Measurements from ENCODE around the gene CDH5.

DNA sequence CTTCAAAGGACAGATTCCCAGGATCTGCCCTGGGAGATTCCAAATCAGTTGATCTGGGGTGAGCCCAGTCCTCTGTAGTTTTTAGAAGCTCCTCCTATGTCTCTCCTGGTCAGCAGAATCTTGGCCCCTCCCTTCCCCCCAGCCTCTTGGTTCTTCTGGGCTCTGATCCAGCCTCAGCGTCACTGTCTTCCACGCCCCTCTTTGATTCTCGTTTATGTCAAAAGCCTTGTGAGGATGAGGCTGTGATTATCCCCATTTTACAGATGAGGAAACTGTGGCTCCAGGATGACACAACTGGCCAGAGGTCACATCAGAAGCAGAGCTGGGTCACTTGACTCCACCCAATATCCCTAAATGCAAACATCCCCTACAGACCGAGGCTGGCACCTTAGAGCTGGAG, 840 bp upstream of the CDH5 start:
- TF ChIP-seq, protein P1, sequence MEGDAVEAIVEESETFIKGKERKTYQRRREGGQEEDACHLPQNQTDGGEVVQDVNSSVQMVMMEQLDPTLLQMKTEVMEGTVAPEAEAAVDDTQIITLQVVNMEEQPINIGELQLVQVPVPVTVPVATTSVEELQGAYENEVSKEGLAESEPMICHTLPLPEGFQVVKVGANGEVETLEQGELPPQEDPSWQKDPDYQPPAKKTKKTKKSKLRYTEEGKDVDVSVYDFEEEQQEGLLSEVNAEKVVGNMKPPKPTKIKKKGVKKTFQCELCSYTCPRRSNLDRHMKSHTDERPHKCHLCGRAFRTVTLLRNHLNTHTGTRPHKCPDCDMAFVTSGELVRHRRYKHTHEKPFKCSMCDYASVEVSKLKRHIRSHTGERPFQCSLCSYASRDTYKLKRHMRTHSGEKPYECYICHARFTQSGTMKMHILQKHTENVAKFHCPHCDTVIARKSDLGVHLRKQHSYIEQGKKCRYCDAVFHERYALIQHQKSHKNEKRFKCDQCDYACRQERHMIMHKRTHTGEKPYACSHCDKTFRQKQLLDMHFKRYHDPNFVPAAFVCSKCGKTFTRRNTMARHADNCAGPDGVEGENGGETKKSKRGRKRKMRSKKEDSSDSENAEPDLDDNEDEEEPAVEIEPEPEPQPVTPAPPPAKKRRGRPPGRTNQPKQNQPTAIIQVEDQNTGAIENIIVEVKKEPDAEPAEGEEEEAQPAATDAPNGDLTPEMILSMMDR (IDR thresholded peaks at IDR 0.05), result no peak
- no peak for TF ChIP-seq POLR2A (IDR thresholded peaks at IDR 0.05)

Data from body of pancreas (tissue), 4 donors.